ENCODE measurements around the gene RNF103. TPM values are rescaled to one million over a fixed set of nuclear protein-coding genes. Genes with fewer than 3 reads are reported as not detected.
A peak's percentile ranks its signal among the peaks of the same experiment; 100 is the strongest.
"Not testable (repeated sequence)": the region's sequence is repeated elsewhere in the genome, so short reads cannot be mapped to it uniquely, and the experiment has no call there.

The RNF103 gene
- polyA plus RNA-seq (ENCODE audit: insufficient read length in 3 of 3): 10 to 100 TPM; 28.7 to 37.7 (median 36.2) TPM
- long read RNA-seq, donor 1, partial matches to known transcripts: 0 of 3 reads
- long read RNA-seq, donor 1, other reads (novel, unspliced or antisense): 0 of 3 reads
- long read RNA-seq, donor 2, full-length matches to known transcripts: 17 of 17 reads
- long read RNA-seq, donor 2, partial matches to known transcripts: 0 of 17 reads
- long read RNA-seq, donor 2, other reads (novel, unspliced or antisense): 0 of 17 reads
- long read RNA-seq, donor 3, full-length matches to known transcripts: 8 of 8 reads
- long read RNA-seq, donor 3, partial matches to known transcripts: 0 of 8 reads
- long read RNA-seq, donor 3, other reads (novel, unspliced or antisense): 0 of 8 reads
- long read RNA-seq, donor 4, transcript RNF103-201 (4 exons, 3,477 nt): major isoform, 7 of 7 reads
- long read RNA-seq, donor 4, partial matches to known transcripts: 0 of 7 reads
- long read RNA-seq, donor 4, other reads (novel, unspliced or antisense): 0 of 7 reads
- long read RNA-seq, donor 5, transcript RNF103-201 (4 exons, 3,477 nt): major isoform, 5 of 5 reads
- long read RNA-seq, donor 5, partial matches to known transcripts: 0 of 5 reads
- long read RNA-seq, donor 5, other reads (novel, unspliced or antisense): 0 of 5 reads
- long read RNA-seq, donor 6, transcript RNF103-201 (4 exons, 3,477 nt): major isoform, 7 of 7 reads
- long read RNA-seq, donor 6, partial matches to known transcripts: 0 of 7 reads
- long read RNA-seq, donor 6, other reads (novel, unspliced or antisense): 0 of 7 reads
- long read RNA-seq, donor 7, transcript RNF103-201 (4 exons, 3,477 nt): major isoform, 11 of 38 reads
- long read RNA-seq, donor 7, partial matches to known transcripts: 22 of 38 reads
- long read RNA-seq, donor 7, other reads (novel, unspliced or antisense): 5 of 38 reads
- long read RNA-seq, donor 8, partial matches to known transcripts: 0 of 2 reads
- long read RNA-seq, donor 8, other reads (novel, unspliced or antisense): 0 of 2 reads
- long read RNA-seq, donor 9, full-length matches to known transcripts: 9 of 9 reads
- long read RNA-seq, donor 9, partial matches to known transcripts: 0 of 9 reads
- long read RNA-seq, donor 9, other reads (novel, unspliced or antisense): 0 of 9 reads
- long read RNA-seq, donor 10, full-length matches to known transcripts: 13 of 13 reads
- long read RNA-seq, donor 10, partial matches to known transcripts: 0 of 13 reads
- long read RNA-seq, donor 10, other reads (novel, unspliced or antisense): 0 of 13 reads
- long read RNA-seq, donor 11, full-length matches to known transcripts: 10 of 10 reads
- long read RNA-seq, donor 11, partial matches to known transcripts: 0 of 10 reads
- long read RNA-seq, donor 11, other reads (novel, unspliced or antisense): 0 of 10 reads
- long read RNA-seq, donor 12, full-length matches to known transcripts: 10 of 56 reads
- long read RNA-seq, donor 12, partial matches to known transcripts: 46 of 56 reads
- long read RNA-seq, donor 12, other reads (novel, unspliced or antisense): 0 of 56 reads
- long read RNA-seq, donor 13, transcript RNF103-201 (4 exons, 3,477 nt): major isoform, 7 of 7 reads
- long read RNA-seq, donor 13, partial matches to known transcripts: 0 of 7 reads
- long read RNA-seq, donor 13, other reads (novel, unspliced or antisense): 0 of 7 reads
- long read RNA-seq, donor 14: 0 reads
- long read RNA-seq, donor 15, full-length matches to known transcripts: 8 of 42 reads
- long read RNA-seq, donor 15, partial matches to known transcripts: 34 of 42 reads
- long read RNA-seq, donor 15, other reads (novel, unspliced or antisense): 0 of 42 reads
- long read RNA-seq, donor 16, transcript RNF103-201 (4 exons, 3,477 nt): major isoform, 6 of 6 reads
- long read RNA-seq, donor 16, partial matches to known transcripts: 0 of 6 reads
- long read RNA-seq, donor 16, other reads (novel, unspliced or antisense): 0 of 6 reads

- DNase-seq: peak; percentile 94
Observed at GRCh38 chr2:86623494-86624266, at the start of gene RNF103. TSS of gene RNF103 (minus strand) at chr2:86623865. CDS start at chr2:86622886, 979 bp downstream.

- DNase-seq: no peak
Observed at GRCh38 chr2:86673011-86673410, 49.3 kb upstream of the RNF103 start.

- no peak for DNase-seq
Observed at GRCh38 chr2:86672027-86672545, 48.4 kb upstream of the RNF103 start.

GRCh38 chr2:86671337-86671981, 47.8 kb upstream of the RNF103 start:
- no peak for DNase-seq

- DNase-seq: not testable (repeated sequence)
Observed at GRCh38 chr2:86669323-86669722, 45.7 kb upstream of the RNF103 start.

- no peak for DNase-seq
Observed at GRCh38 chr2:86661333-86661732, 37.7 kb upstream of the RNF103 start.

- no peak for DNase-seq
Observed at GRCh38 chr2:86650188-86650587, 26.5 kb upstream of the RNF103 start.

GRCh38 chr2:86649119-86649947, 25.7 kb upstream of the RNF103 start:
- DNase-seq: no peak

GRCh38 chr2:86648681-86649080, 25.0 kb upstream of the RNF103 start:
- no peak for DNase-seq

GRCh38 chr2:86646865-86647264, 23.2 kb upstream of the RNF103 start:
- DNase-seq: no peak

- DNase-seq: no peak
Observed at GRCh38 chr2:86646329-86646728, 22.7 kb upstream of the RNF103 start.

GRCh38 chr2:86645752-86646151, 22.1 kb upstream of the RNF103 start:
- no peak for DNase-seq

GRCh38 chr2:86638712-86639111, 15.0 kb upstream of the RNF103 start:
- no peak for DNase-seq

GRCh38 chr2:86636842-86637241, 13.2 kb upstream of the RNF103 start:
- DNase-seq: no peak

- no peak for DNase-seq
Observed at GRCh38 chr2:86634352-86634751, 10.7 kb upstream of the RNF103 start.

GRCh38 chr2:86633155-86633651, 9.5 kb upstream of the RNF103 start:
- no peak for DNase-seq

GRCh38 chr2:86632672-86633071, 9.0 kb upstream of the RNF103 start:
- DNase-seq: no peak
